IMR-90 (cell line): Measurements from ENCODE around the gene ETV6.

ENCODE experiments used
- BHLHE40 ChIP-seq: fragments of 150-350 bp; IDR thresholded peaks from 2 replicates; pipeline ENCODE4 v1.6.1; 2016; ENCODE audit warnings: mild to moderate bottlenecking, low read depth, low read length
- CEBPB ChIP-seq: IDR thresholded peaks from 2 replicates; pipeline ENCODE4 v1.6.1; 2012; ENCODE audit warnings: low read depth, low read length, improper control_type of control experiment
- CHD1 ChIP-seq: IDR thresholded peaks from 2 replicates; pipeline ENCODE4 v1.6.1; 2012; ENCODE audit warnings: low read depth, low read length, improper control_type of control experiment
- CTCF ChIP-seq: conservative IDR thresholded peaks from 2 replicates; pipeline ENCODE4 v1.5.1; 2012; ENCODE audit warnings: mild to moderate bottlenecking, low read depth, low read length, improper control_type of control experiment
- ELK1 ChIP-seq: fragments of 150-350 bp; IDR thresholded peaks from 2 replicates; pipeline ENCODE4 v1.6.1; 2016; ENCODE audit warnings: low read depth, mild to moderate bottlenecking, low read length, moderate library complexity, borderline replicate concordance
- FOS ChIP-seq: fragments of 150-350 bp; IDR thresholded peaks from 2 replicates; pipeline ENCODE4 v1.6.1; 2016; ENCODE audit warnings: low read depth, low read length
- MAFK ChIP-seq: IDR thresholded peaks from 2 replicates; pipeline ENCODE4 v1.6.1; 2012; ENCODE audit warnings: low read depth, low read length, improper control_type of control experiment
- MAZ ChIP-seq: IDR thresholded peaks from 2 replicates; pipeline ENCODE4 v1.6.1; 2012; ENCODE audit warnings: low read depth, mild to moderate bottlenecking, low read length, improper control_type of control experiment, moderate library complexity, borderline replicate concordance
- NFE2L2 ChIP-seq: fragments of 150-350 bp; IDR thresholded peaks from 2 replicates; pipeline ENCODE4 v1.6.1; 2016; ENCODE audit warnings: low read depth, mild to moderate bottlenecking, low read length
- POLR2A ChIP-seq: IDR thresholded peaks from 2 replicates; pipeline ENCODE4 v1.6.1; 2012; ENCODE audit warnings: mild to moderate bottlenecking, low read depth, low read length
- RAD21 ChIP-seq: IDR thresholded peaks from 2 replicates; pipeline ENCODE4 v1.6.1; 2012; ENCODE audit warnings: low read length, improper control_type of control experiment
- RFX5 ChIP-seq: IDR thresholded peaks from 2 replicates; pipeline ENCODE4 v1.8.0; 2012; ENCODE audit warnings: low read depth, mild to moderate bottlenecking, low read length, moderate library complexity
- SMC3 ChIP-seq: fragments of 150-350 bp; IDR thresholded peaks from 2 replicates; pipeline ENCODE4 v1.6.1; 2016; ENCODE audit warnings: low read depth, mild to moderate bottlenecking, antibody characterized with exemption, low read length, moderate library complexity
- USF2 ChIP-seq: fragments of 150-350 bp; IDR thresholded peaks from 2 replicates; pipeline ENCODE4 v1.6.1; 2017; ENCODE audit warnings: mild to moderate bottlenecking, antibody characterized with exemption, low read length, low read depth

GRCh38 chr12:11773889-11774677, 124.6 kb downstream of the ETV6 start:
- TF ChIP-seq CTCF (no peak), POLR2A (no peak), MAFK (no peak), RAD21 (no peak), RFX5 (no peak), ELK1 (no peak), SMC3 (no peak), USF2 (no peak), CEBPB (no peak), NFE2L2 (no peak), FOS (no peak), BHLHE40 (no peak), MAZ (no peak), CHD1 (no peak)
